Mononuclear cell (primary cell): ENCODE data around the gene WASHC3. TPM values are rescaled to one million over a fixed set of nuclear protein-coding genes. Genes with fewer than 3 reads are reported as not detected.
A peak's percentile ranks its signal among the peaks of the same experiment; 100 is the strongest.
"Not testable (repeated sequence)": the region's sequence is repeated elsewhere in the genome, so short reads cannot be mapped to it uniquely, and the experiment has no call there.

Source experiments
- H3K27me3 ChIP-seq: 2 replicates; pipeline ENCODE4 v1.6.0; 2011; ENCODE audit warnings: low read length, control low read depth; ENCODE audit not compliant: insufficient read depth
- H3K4me1 ChIP-seq: 2 replicates; pipeline ENCODE4 v1.5.1; 2011; ENCODE audit warnings: mild to moderate bottlenecking, low read length, control low read depth; ENCODE audit not compliant: insufficient read depth
- H3K4me3 ChIP-seq: 2 replicates; pipeline ENCODE4 v1.5.1; 2011; ENCODE audit warnings: mild to moderate bottlenecking, low read length, moderate library complexity
- H3K9me3 ChIP-seq: 2 replicates; pipeline ENCODE4 v1.5.1; 2011; ENCODE audit warnings: low read depth, mild to moderate bottlenecking, control low read depth, low read length
- total RNA-seq: library from RNA; depleted of rRNA; stranded (reverse); fragments of >200 nt; gene quantifications from one replicate; pipeline ENCODE4 v1.2.3, GENCODE V29; 2012

WASHC3 gene, protein sequence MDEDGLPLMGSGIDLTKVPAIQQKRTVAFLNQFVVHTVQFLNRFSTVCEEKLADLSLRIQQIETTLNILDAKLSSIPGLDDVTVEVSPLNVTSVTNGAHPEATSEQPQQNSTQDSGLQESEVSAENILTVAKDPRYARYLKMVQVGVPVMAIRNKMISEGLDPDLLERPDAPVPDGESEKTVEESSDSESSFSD
- 23.8 TPM for total RNA-seq

DNA sequence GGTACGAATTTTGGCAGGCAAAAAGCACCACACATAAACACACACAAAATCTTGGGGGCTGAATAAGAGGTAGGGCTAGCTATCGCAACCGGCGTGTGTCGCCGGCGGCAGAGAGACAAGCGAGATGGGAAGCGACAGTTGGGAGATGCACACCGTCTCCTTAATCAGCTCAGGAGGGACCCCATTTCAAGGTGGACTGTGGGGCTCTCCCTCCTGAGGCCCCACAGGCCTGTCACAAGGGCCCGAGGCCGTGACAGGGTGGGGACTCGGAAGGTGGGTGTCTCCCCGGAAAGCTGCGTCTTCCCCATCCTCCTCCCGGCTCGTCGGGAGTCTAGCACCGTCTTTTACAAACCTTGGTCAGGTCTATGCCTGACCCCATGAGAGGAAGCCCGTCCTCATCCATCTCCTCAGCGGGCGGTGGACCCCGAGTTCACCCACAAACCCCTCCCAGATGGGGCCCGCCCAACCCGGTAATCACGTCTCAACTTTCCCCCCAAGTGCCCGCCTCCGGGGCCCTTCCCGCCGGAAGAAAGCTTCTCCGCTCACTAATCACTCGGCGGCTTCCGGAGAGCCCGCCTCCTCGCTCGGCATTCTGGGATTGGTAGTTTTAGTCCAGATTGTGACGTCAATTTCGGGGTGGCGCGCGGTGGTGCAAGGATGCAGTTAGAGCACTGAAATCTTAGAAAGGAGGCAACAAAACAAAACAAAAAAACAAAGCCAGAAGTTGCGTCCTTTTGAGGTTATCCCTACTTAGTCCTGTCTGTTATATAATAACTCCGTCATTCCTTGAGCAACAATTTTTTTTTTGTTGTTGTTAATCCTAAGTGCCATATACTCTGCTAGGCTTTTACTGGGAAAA is at the start of gene WASHC3:
Gene WASHC3, minus strand, starts transcription at position 432 of the 859 bp plus-strand sequence. Its CDS starts 29 bp downstream, at position 403.
- H3K27me3 ChIP-seq, result no peaks in the 10 kb centered on the region
- H3K4me1 ChIP-seq, result peaks cover 15% of the 10 kb centered on the region
- H3K4me3 ChIP-seq, result peak within 1 kb of the TSS; percentile 90
- no peaks in the 10 kb centered on the region for H3K9me3 ChIP-seq

DNA sequence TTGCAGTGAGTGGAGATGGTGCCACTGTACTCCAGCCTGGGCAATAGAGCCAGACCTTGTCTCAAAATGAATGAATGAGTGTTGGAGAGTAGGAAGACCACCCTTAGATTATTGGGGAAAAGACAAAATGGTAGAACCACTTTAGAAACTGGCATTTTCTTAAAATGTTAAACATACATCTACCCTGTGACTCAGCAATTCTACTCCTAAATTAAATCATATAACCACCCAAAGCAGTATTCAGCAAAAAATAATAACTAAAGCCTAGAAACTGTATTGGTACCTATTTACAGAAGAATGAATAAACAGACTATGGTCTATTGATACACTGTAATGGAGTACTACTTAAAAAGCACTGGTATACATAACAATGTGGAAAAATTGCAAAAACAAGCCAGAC is 49.0 kb upstream of the WASHC3 start:
- Histone ChIP-seq H3K4me3 (no peak overlapping the region), H3K9me3 (no peaks in the 10 kb centered on the region), H3K4me1 (no peaks in the 10 kb centered on the region), H3K27me3 (no peaks in the 10 kb centered on the region)

DNA sequence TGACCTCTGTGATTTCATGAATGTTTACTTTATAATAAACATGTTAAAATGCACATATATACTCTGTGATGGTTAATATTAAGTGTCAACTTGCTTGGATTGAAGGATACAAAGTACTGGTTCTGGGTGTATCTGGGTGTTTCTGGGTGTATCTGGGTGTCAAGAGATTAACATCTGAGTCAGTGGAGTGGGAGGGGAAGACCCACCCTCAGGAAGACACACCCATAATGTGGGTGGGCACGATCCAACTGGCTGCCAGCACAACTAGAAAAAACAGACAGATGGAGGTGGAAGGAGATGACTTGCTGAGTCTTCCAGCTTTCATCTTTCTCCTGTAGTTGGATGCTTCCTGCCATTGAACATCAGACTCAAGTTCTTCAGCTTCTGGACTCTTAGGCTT is 46.2 kb upstream of the WASHC3 start:
- H3K27me3 ChIP-seq, result no peaks in the 10 kb centered on the region
- no peaks in the 10 kb centered on the region for H3K9me3 ChIP-seq
- no peak overlapping the region for H3K4me3 ChIP-seq
- H3K4me1 ChIP-seq, result no peaks in the 10 kb centered on the region

DNA sequence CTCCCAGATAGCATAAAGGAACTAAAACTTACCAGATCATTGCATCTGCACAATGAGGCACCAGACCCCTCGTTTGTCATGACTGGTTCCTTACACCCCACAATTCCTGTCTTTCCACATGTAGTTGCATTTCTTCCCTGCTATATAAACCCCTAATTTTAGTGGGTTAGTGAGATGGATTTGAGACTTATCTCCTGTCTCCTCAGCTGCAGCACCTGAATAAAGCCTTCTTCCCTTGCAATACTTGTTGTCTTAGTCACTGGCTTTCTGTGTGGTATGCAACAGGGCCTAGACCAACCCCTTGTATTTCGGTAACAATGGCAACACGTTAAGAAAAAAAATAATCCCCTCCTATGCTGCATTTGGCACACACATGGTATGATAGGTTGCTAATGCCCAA is 45.1 kb upstream of the WASHC3 start:
- Histone ChIP-seq H3K27me3 (no peaks in the 10 kb centered on the region), H3K4me3 (no peak overlapping the region), H3K4me1 (no peaks in the 10 kb centered on the region), H3K9me3 (no peaks in the 10 kb centered on the region)

GRCh38 chr12:102096855-102097254 is 35.1 kb upstream of the WASHC3 start:
- Histone ChIP-seq H3K27me3 (no peaks in the 10 kb centered on the region), H3K9me3 (no peaks in the 10 kb centered on the region), H3K4me3 (no peak overlapping the region), H3K4me1 (no peaks in the 10 kb centered on the region)

DNA sequence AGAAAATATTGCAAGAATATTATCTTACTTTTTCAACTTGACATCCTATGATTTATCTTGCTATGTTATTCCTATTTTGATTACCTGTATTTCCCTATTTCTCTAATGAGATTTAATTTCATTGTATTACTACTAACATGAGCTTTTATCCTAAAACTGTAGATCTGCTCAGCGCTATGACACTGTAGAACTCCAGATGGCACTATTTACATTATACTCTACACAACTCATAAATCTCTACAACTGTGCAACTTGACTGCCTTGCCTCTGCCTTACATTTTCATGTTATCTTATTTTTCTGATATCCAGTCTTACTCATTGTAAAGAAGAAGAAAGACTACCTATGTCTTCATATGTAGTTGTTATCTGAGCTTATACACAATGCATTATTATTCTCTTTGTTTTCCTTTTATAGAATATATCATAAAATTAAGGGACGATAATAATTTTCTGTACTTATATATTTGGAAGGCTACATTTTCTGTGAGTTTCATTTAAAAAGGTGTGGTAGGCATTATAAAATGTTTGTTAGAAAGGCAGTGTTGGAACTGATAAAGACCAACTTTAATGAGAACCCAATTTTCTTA is 34.0 kb upstream of the WASHC3 start:
- Histone ChIP-seq H3K4me1 (no peaks in the 10 kb centered on the region), H3K9me3 (no peaks in the 10 kb centered on the region), H3K27me3 (no peaks in the 10 kb centered on the region), H3K4me3 (no peak overlapping the region)

- Histone ChIP-seq H3K9me3 (no peaks in the 10 kb centered on the region), H3K27me3 (no peaks in the 10 kb centered on the region), H3K4me1 (no peaks in the 10 kb centered on the region), H3K4me3 (no peak overlapping the region)
These were observed 31.5 kb upstream of the WASHC3 start for GRCh38 chr12:102093319-102093718.

DNA sequence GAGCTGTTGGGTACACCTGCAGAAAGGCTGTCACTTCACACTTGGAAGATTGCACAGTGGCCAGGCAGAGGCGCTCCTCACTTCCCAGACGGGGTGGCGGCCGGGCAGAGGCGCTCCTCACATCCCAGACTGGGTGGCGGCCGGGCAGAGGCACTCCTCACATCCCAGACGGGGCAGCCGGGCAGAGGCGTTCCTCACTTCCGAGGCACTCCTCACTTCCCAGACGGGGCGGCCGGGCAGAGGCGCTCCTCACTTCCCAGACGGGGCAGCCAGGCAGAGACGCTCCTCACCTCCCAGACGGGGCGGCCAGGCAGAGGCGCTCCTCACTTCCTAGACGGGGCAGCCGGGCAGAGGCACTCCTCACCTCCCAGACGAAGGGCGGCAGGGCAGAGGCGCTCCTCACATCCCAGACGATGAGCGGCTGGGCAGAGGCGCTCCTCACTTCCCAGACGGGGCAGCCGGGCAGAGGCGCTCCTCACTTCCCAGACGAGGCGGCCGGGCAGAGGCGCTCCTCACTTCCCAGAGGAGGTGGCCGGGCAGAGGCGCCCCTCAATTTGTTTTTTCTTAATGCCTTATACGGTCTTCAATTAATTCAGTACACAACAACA is 27.5 kb upstream of the WASHC3 start:
- H3K27me3 ChIP-seq, H3K4me1 ChIP-seq, H3K4me3 ChIP-seq, H3K9me3 ChIP-seq: not testable (repeated sequence)

DNA sequence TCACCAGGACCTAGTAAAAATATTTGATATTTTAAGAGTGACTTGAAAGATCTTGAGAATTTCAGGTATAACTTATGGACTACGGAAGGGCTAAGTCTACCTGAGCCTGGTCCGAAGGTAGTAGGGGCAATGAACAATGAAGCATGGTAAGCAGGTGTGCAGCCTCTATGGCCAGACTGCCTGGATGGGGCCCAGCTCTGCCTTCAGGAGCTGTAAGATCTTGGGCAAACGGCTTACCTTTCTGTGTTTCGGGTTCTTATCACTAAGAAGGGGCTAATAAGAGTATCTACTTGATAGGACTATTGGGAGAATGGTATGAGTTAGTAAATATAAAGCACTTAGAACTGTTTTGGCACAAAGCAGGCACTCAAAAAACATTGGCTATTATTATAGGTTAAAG is 19.1 kb upstream of the WASHC3 start:
- H3K9me3 ChIP-seq, result no peaks in the 10 kb centered on the region
- H3K4me3 ChIP-seq, result no peak overlapping the region
- H3K27me3 ChIP-seq, result no peaks in the 10 kb centered on the region
- H3K4me1 ChIP-seq, result no peaks in the 10 kb centered on the region

DNA sequence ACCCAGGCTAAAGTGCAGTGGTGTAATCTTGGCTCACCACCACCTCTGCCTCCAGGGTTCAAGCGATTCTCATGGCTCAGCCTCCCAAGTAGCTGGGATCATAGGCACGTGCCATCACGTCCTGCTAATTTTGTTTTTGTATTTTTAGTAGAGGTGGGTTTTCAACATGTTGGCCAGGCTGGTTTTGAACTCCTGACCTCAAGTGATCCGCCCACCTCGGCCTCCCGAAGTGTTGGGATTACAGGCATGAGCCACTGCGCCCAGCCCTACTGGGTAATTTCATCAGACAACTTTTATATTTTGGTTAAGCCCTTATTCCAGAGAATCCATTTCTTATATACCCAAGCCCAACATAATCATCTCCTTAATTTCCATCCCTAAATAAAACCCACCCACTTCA is 10.3 kb upstream of the WASHC3 start:
- H3K4me3 ChIP-seq, H3K4me1 ChIP-seq, H3K27me3 ChIP-seq, H3K9me3 ChIP-seq: not testable (repeated sequence)

- Histone ChIP-seq H3K27me3 (no peaks in the 10 kb centered on the region), H3K4me1 (no peaks in the 10 kb centered on the region), H3K9me3 (no peaks in the 10 kb centered on the region), H3K4me3 (no peak overlapping the region)
These were observed 7.9 kb upstream of the WASHC3 start for GRCh38 chr12:102069707-102070106.

DNA sequence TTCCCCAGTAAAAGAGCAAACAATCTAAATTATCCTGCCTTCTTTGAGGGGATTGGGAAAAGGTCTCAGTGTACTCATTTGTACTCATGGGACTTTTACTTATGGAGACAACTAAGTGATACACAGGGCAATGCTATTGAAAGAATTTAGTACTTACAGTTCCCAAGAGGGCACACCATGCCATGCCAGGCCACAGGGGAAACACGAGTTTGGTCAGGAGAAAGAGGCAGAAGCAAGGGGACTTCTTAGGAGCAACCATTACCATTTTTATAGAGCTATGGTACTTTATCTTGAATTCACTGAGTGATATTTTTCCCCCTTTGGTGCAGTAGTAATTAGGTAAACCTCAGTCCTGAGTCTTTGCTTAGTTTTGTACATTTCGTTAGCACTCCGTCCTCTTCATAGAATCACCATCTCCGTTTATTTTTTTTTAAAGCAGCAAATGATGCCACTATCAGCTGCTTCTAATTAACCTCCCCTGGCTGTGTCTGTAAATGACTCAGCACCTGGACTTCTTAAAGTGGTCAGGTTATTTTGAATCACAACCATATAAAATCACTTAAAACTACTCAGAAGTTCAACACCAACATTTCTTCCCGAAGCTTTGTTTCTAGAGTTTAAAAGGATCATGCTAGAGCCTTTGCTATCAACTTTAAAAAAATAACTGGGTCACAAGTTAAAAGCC is 5.9 kb upstream of the WASHC3 start:
- no peaks in the 10 kb centered on the region for H3K27me3 ChIP-seq
- no peak overlapping the region for H3K4me3 ChIP-seq
- no peaks in the 10 kb centered on the region for H3K9me3 ChIP-seq
- H3K4me1 ChIP-seq, result no peaks in the 10 kb centered on the region

DNA sequence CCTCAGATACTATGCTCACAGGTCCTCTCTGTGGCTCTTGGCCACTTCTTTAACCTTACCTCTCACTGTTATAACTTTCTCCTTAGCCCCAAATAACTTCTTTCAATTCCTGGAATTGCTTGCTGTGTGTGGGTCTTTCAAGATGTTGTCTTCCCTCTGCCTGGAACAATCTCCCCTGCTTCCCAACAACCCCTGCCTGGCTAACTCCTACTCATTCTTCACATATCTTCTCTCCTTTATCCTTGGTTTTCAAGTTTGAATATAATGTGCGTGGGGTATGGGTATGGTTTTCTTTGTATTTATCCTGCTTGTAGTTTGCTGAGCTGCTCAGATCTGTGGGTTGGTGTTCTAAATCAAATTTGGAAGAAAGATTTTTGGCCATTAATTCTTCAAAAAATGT is 2.7 kb upstream of the WASHC3 start:
- no peaks in the 10 kb centered on the region for H3K27me3 ChIP-seq
- H3K4me3 ChIP-seq, result no peak overlapping the region
- H3K4me1 ChIP-seq, result peaks cover 15% of the 10 kb centered on the region
- H3K9me3 ChIP-seq, result no peaks in the 10 kb centered on the region

DNA sequence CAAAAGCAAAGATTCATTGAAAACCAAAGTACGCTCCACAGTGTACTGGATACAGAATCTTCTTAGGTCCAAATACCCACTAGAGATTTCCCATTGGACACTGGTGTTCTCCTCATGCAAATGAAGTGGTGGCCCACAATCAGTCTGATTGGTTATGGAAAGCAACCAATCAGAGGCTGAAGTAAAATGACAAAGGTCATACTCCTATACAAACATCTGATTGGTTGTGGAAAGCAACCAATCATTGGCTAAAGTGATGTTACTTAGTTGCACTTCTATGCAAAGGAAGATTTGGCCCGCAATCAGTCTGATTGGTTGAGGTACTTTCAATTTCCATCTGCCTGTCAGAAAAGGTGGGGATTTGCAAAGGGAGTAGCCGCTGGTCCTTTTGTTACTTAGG is 1.3 kb upstream of the WASHC3 start:
- Histone ChIP-seq H3K4me3 (no peak overlapping the region), H3K27me3 (no peaks in the 10 kb centered on the region), H3K4me1 (peaks cover 15% of the 10 kb centered on the region), H3K9me3 (no peaks in the 10 kb centered on the region)

DNA sequence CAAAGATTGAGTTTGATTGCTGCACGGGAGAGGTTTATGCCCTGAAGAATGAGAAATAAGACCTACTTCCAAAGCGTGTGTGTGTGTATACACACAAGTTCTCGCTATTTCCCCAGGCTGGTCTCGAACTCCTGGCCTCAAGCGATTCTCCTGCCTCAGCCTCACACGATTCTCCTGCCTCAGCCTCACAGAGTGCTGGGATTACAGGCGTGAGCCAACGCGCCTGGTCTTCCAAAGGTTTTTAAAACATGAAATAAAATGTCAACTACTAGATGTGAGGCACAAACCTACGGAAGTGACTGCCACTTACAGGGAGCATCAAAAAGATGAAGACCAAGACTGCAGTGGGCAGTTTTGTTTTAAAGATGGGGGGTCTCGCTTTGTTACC is 622 bp upstream of the WASHC3 start:
- no peak overlapping the region for H3K4me3 ChIP-seq
- no peaks in the 10 kb centered on the region for H3K27me3 ChIP-seq
- peaks cover 15% of the 10 kb centered on the region for H3K4me1 ChIP-seq
- no peaks in the 10 kb centered on the region for H3K9me3 ChIP-seq
